SU-DHL-6 (cell line): Measurements from ENCODE around the gene KDM6A.

ENCODE experiments used
- H2AFZ ChIP-seq: fragments of 200-600 bp; sonication (generic); 2 replicates; pipeline ENCODE4 v1.6.1; 2014; ENCODE audit warnings: low read depth, mild to moderate bottlenecking, moderate library complexity, mixed read lengths, antibody characterized with exemption, low read length; ENCODE audit not compliant: severe bottlenecking
- H3F3A ChIP-seq: fragments of 200-600 bp; shearing (Covaris generic); 2 replicates; pipeline ENCODE4 v1.6.0; 2016; ENCODE audit warnings: antibody characterized with exemption, mild to moderate bottlenecking; ENCODE audit not compliant: insufficient read depth
- H3K27ac ChIP-seq: fragments of 200-600 bp; sonication (generic); 2 replicates; pipeline ENCODE4 v1.5.1; 2016; ENCODE audit warnings: low read depth, mild to moderate bottlenecking, low read length, moderate library complexity, mixed read lengths
- H3K27me3 ChIP-seq: fragments of 200-600 bp; sonication (generic), shearing (Covaris generic); 2 replicates; pipeline ENCODE4 v1.6.0; 2014; ENCODE audit warnings: mild to moderate bottlenecking, low read length
- H3K36me3 ChIP-seq: fragments of 200-600 bp; sonication (generic); 2 replicates; pipeline ENCODE4 v1.6.1; 2014; ENCODE audit warnings: mild to moderate bottlenecking, low read length, mixed read lengths
- H3K4me2 ChIP-seq: fragments of 300-600, 200-600 bp; shearing (Covaris generic), sonication (generic); 2 replicates; pipeline ENCODE4 v1.6.0; 2014; ENCODE audit warnings: low read length, low read depth, mild to moderate bottlenecking; ENCODE audit not compliant: poor library complexity, severe bottlenecking
- H3K4me3 ChIP-seq: fragments of 200-600 bp; sonication (generic); 2 replicates; pipeline ENCODE4 v1.5.1; 2014; ENCODE audit warnings: antibody characterized with exemption, low read length, mild to moderate bottlenecking, mixed read lengths; ENCODE audit not compliant: insufficient read depth, poor library complexity, severe bottlenecking
- H3K79me2 ChIP-seq: fragments of 200-600 bp; sonication (generic); 2 replicates; pipeline ENCODE4 v1.6.1; 2014; ENCODE audit warnings: mild to moderate bottlenecking, low read length, moderate library complexity; ENCODE audit not compliant: insufficient read depth
- H3K9ac ChIP-seq: fragments of 200-600 bp; sonication (generic); 2 replicates; pipeline ENCODE4 v1.7.0; 2014; ENCODE audit warnings: mild to moderate bottlenecking, low read length
- H3K9me2 ChIP-seq: fragments of 200-600 bp; sonication (generic); replicated peaks from 2 replicates; pipeline ENCODE4 v1.6.1; 2014; ENCODE audit warnings: low read length; ENCODE audit not compliant: insufficient read depth
- H3K9me3 ChIP-seq: fragments of 200-600 bp; sonication (generic); 2 replicates; pipeline ENCODE4 v1.6.1; 2014; ENCODE audit warnings: low read length, mixed read lengths; ENCODE audit not compliant: insufficient read depth
- H4K20me1 ChIP-seq: fragments of 200-600 bp; sonication (generic); 2 replicates; pipeline ENCODE4 v1.6.1; 2014; ENCODE audit warnings: low read depth, mild to moderate bottlenecking, antibody characterized with exemption, low read length, moderate library complexity, mixed read lengths
- CTCF ChIP-seq: fragments of 200-600 bp; sonication (generic); IDR thresholded peaks from one replicate; pipeline ENCODE4 v1.5.1; 2017; ENCODE audit warnings: antibody characterized with exemption, mild to moderate bottlenecking, low read length, moderate library complexity; ENCODE audit not compliant: insufficient read depth, poor library complexity, severe bottlenecking
- EZH2phosphoT487 ChIP-seq: fragments of 200-600 bp; sonication (generic), shearing (Covaris generic); conservative IDR thresholded peaks from 2 replicates; pipeline ENCODE4 v1.6.1; 2018; ENCODE audit warnings: mild to moderate bottlenecking, antibody characterized with exemption, low read length, moderate library complexity, mixed read lengths

KDM6A gene

GRCh38 chrX:45017946-45018345, 145.0 kb downstream of the KDM6A start:
- peaks cover 14% of the 10 kb centered on the region; the same call in 1 of the 2 replicates for H3K79me2 ChIP-seq
- no peaks in the 10 kb centered on the region for H3K9me3 ChIP-seq
- H4K20me1 ChIP-seq = no peaks in the 10 kb centered on the region
- TF ChIP-seq CTCF (no peak), EZH2phosphoT487 (no peak)
- no peak overlapping the region for H3K4me3 ChIP-seq
- no peak overlapping the region for H2AFZ ChIP-seq
- H3K9ac ChIP-seq = no peak overlapping the region
- no peak overlapping the region for H3K27ac ChIP-seq
- H3K36me3 ChIP-seq = no peaks in the 10 kb centered on the region
- no peaks in the 10 kb centered on the region for H3K9me2 ChIP-seq
- H3F3A ChIP-seq = no peaks in the 10 kb centered on the region
- no peaks in the 10 kb centered on the region for H3K27me3 ChIP-seq
- H3K4me2 ChIP-seq = no peak overlapping the region

DNA sequence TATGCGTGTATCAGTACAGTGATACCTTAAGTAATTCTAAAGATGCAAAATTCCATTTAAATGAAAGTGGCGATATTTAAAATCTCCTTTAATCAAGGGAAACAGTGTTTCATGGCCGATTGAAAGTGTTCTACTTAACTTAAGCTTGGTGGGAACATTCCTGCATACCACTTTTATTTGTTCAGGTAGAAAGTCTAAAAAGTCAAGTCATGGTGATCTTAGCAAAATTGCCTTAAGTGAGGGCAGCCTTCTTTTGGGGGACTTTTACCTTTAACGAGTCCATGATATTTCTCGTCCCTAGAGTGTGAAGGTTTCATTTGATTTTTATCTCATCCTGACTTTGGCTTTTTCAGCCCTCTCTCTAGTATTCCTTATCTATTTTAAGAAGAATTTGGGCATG, 149.2 kb downstream of the KDM6A start:
- no peak overlapping the region for H3K9ac ChIP-seq
- H3K79me2 ChIP-seq = peaks cover 14% of the 10 kb centered on the region; the same call in 1 of the 2 replicates
- H3K27me3 ChIP-seq = no peaks in the 10 kb centered on the region
- H3K4me3 ChIP-seq = no peak overlapping the region
- no peak for TF ChIP-seq EZH2phosphoT487
- TF ChIP-seq CTCF = no peak
- H3F3A ChIP-seq = no peaks in the 10 kb centered on the region
- H2AFZ ChIP-seq = no peak overlapping the region
- no peaks in the 10 kb centered on the region for H3K9me2 ChIP-seq
- no peaks in the 10 kb centered on the region for H3K9me3 ChIP-seq
- no peaks in the 10 kb centered on the region for H4K20me1 ChIP-seq
- no peak overlapping the region for H3K4me2 ChIP-seq
- no peak overlapping the region for H3K27ac ChIP-seq
- no peaks in the 10 kb centered on the region for H3K36me3 ChIP-seq

GRCh38 chrX:45024501-45024900, 151.5 kb downstream of the KDM6A start:
- Histone ChIP-seq H3K27me3 (no peaks in the 10 kb centered on the region), H4K20me1 (no peaks in the 10 kb centered on the region), H3K9ac (no peak overlapping the region), H3K36me3 (no peaks in the 10 kb centered on the region), H2AFZ (no peak overlapping the region), H3K9me3 (no peaks in the 10 kb centered on the region), H3K4me3 (no peak overlapping the region), H3F3A (no peaks in the 10 kb centered on the region), H3K79me2 (peaks cover 14% of the 10 kb centered on the region; the same call in 1 of the 2 replicates), H3K9me2 (no peaks in the 10 kb centered on the region), H3K27ac (no peak overlapping the region), H3K4me2 (no peak overlapping the region)
- TF ChIP-seq CTCF = no peak
- TF ChIP-seq EZH2phosphoT487 = no peak
